Renal pelvis (tissue), 4 donors: Measurements from ENCODE around the gene UGT1A4. TPM values are rescaled to one million over a fixed set of nuclear protein-coding genes. Genes with fewer than 3 reads are reported as not detected.

Source experiments
- DNase-seq: peaks from one replicate; pipeline ENCODE4 v3.0.0-alpha.2; 2013
- polyA plus RNA-seq, 3 donors: library from polyadenylated mRNA; unstranded; fragments of 120-200 nt; gene quantifications; one replicate each; pipeline ENCODE4 v1.2.1, GENCODE V29; 2013; ENCODE audit not compliant: insufficient read length in 3 of 3

The UGT1A4 gene
- polyA plus RNA-seq, 3 donors = not detected

DNA sequence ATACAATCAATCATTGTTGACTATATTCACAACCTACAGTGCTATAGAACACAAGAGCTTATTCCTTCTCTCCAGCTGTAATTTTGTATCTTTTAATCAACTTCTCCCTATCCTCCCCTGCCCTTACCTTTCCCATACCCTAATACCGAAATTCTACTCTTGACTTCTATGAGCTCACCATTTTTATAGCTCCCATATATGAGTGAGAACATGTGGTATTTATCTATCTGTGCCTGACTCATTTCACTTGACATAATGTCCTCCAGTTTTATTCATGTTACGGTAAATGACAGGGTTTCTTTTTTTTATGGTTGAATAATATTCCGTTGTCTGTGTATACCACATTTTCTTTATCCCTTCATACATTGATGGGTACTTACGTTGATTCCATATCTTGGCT is 62.2 kb downstream of the UGT1A4 start:
- no peak for DNase-seq

DNA sequence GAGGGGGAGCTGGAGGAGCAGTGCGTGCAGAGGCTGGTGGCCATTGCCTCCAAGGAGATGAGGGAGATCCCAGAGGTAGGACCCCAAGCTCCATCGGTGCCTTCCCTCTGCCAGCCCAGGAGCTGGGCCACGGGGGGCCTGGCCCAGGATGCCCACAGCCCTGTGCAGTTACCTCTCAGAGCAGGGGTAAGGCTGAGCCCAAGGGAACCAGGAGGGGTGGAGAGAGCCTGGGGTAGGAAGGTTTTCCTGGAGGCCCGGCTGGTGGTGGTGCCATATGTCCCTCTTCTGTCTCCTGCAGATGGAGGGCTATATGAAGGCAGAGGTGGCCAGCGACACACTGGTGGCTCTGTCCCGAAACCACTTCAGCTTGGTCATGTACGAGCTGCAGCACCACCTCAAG is 71.0 kb downstream of the UGT1A4 start:
- DNase-seq = no peak

GRCh38 chr2:233791151-233791882 is 72.8 kb downstream of the UGT1A4 start:
- DNase-seq = no peak

- DNase-seq = no peak
These were observed 73.4 kb downstream of the UGT1A4 start for GRCh38 chr2:233791883-233792329.

DNA sequence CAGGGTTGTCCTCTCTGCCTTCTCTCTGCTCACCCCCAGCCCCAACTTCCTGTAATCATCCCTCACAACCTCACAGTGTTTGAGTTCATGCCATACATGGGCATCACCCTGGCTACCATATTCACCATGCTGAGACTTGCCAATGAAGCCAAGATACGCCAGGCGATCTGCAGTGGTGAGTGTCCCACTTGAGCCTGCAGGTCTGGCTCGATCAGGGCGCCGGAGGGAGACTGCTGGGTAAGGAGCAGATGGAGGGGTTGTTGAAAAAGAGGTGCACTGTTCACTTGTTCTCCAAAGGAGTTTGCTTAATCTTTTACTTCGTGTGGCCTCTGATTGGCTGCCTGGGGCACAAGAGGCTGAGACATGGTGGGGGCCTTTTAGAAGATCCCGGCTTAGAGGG is 74.2 kb downstream of the UGT1A4 start:
- DNase-seq = no peak

- DNase-seq = no peak
These were observed 75.1 kb downstream of the UGT1A4 start for GRCh38 chr2:233793465-233794127.

DNA sequence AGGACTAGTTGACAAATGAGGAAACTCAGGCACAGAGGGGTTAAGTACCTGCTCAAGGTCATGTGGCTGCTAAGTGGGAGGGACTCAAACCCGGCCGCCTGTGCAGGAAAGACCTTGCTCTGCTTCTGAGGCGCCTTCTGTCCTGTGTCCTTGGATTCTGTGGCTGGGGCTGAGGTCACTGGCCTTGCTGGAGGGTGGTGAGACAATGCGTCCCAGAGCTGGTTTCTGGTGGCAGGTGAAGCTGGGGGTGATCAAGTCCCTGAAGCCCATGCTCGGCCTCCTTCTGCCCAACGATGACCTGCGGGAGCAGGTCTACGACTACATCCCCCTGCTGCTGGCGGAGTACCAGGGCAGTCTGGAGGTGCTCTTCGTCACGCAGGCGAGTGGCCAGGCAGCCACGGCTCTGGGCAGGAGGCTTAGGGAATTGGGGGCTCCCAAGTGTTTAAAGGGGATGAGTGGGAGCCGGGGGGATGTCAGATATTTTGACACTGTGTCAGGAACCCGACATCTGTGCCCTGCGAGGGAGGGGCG is 75.7 kb downstream of the UGT1A4 start:
- DNase-seq = no peak

DNA sequence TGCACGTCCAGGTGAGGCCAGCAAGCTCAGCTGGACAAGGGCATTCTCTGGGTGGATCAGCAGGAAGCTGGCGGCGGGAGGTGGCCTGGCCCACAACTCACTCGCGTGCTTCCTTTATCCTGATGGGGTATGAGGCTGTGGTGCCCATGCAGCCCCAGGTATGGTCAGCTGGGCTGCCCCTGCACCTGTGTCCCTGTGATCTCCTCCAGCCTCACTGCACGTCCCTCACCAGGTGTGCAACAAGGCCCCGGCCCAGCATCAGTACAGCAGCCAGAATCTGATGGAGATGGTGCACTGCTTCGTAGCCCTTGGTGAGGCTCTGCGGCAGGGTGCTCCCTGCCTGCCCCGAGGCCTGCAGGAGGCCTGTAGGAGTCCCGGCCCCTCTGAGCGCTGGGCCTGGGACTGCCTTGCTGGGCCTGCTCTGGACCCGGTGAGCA is 77.2 kb downstream of the UGT1A4 start:
- DNase-seq = no peak

GRCh38 chr2:233796254-233796653 is 77.7 kb downstream of the UGT1A4 start:
- no peak for DNase-seq

DNA sequence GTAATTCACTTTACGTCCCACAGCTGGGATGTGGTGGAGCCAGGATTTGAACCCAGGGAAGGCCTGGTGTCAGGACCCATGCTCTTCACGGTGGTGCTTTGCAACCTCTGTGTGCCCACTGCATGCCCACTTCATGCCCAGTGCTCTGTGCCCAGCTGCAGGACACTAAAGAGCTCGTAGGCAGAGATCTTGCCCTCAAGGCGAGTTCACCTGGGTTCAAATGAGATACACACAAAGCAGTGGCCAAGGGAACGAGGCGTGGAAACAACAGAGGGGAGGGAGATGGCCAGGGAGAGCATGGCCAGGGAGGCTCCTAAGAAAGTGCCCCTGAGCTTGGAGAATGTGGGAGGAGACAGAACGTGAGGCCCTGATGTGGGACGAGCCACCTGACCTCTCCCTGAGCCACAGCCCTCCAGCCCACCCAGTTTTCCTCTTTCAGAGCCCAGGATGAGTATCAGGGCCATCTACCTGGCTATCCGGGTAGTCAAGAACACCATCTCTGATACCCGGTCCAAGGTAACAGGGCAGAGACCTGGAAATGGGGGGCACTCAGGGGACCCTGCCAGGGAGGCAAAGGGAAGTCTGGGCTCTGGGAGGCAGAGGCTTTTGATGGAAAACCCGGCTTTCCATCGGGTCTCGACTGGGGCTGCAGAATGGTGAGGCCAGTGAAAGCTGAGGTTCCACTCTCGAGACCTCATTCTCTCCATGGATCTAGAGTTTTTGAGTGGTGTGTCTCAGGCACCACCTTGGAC is 80.0 kb downstream of the UGT1A4 start:
- no peak for DNase-seq

GRCh38 chr2:233799087-233799665 is 80.6 kb downstream of the UGT1A4 start:
- no peak for DNase-seq

DNA sequence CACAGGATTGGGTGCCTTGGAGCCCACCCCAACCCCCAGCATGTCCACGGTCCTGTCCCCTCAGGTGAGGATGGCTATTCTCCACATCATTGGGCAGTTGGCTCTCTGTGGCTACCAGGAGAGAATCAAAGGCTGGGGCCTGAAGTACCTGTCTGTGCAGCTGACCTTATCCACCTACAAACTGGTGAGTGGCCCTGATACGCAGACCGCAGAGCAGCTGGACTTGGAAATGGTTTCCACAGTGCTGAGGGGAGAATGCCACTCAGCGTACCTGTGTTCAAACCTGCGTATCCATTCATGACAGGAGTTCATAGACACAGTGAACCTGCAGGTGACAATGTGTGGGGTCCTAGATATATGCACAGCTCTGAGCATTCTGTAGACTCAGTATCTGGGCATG is 81.2 kb downstream of the UGT1A4 start:
- DNase-seq = no peak

GRCh38 chr2:233800208-233800607 is 81.7 kb downstream of the UGT1A4 start:
- no peak for DNase-seq

DNA sequence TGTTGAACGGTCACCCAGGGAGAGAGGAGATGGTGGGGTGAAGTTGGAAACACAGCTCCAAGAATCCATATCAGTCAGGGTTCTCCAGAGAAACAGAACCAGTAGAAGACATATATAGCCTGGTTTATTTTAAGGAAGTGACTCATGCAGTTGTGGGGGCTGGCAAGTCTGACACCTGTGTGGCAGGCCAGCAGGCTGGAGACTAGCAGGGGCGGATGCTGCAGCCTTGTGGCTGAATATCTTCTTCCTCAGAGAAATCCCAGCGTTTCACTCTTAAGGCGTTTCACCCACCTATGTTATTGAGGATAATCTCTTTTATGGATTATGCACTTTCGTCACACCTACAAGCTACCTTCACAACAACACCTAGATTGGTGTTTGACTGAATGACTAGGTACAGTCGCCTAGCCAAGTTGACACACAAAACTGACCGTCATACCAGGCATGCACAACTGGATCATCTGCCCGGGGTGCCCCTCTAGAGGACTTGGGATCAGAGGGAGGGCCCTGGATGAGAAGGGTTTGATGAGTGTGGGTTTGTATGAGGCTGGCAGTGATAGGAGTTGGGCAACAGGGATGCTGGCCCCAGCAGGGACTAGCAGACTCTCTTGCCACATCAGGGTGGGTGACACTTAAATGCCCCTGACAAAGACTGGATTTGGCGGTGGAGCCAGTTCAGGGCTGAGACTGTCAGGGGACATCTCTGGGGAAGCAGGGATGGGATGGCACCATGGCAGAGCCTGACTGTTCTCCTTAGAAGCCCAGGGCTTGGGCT is 83.0 kb downstream of the UGT1A4 start:
- no peak for DNase-seq

DNA sequence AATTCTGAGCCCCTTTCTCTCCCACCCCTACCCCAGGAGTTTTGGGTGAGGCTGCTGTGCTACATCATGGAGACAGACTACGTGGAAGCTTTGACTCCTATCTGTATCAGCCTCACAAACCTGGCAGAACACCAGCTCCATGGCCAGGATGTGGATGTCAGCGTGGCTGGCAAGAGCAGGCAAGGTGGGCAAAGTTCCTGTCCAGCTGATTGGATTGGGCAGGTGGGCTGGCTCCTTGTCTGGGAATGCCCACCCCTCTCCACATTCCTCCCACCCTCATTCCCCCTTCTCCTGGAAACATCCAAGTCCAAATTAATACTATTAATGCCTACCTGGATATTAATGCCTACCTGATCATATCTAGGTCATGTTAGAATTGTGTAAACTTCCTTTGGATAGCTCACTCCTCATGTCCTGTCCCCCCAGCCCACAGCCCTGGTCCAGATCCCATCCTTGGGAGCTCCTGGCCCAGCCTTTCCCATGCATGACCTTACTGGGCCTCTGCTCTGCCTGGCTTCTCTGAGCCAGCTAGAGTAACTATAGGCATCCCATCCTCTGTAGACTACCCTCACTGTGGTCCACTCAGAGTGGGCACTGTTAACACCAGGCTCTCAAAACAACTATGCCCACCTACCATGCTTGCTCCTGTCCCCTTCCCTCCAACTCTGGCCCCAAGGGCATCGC is 83.7 kb downstream of the UGT1A4 start:
- DNase-seq = no peak

GRCh38 chr2:233803292-233803911 is 84.9 kb downstream of the UGT1A4 start:
- no peak for DNase-seq

GRCh38 chr2:233803994-233804393 is 85.5 kb downstream of the UGT1A4 start:
- no peak for DNase-seq

DNA sequence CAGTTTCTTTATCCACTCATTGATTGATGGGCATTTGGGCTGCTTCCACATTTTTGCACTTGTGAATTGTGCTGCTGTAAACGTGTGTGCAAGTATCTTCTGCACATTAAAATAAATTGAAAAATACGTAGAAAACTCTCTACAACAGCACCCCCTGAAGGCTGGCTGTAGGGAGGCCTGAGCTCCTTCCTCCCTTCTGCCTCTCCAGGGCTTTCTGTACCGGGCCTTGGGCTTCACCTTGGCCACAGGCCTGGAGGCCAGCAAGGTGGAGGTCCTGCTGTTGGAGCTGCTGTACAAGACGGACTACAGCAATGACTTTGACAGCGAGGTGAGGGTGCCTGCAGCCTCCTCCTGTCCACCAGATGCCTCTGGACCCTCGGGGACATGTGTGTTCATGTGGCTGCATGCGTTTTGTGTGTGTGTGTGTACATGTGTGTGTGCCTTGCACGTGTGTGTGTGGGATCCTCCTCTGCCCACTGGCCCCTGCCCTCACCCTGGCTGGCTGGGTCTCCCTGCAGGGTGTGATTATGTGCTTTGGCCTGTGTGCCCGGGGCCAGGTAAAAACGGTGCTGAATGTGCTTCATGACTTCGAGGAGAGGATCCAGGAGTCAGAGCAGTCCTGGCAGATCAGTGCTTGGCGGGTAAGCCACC is 88.8 kb downstream of the UGT1A4 start:
- no peak for DNase-seq
